ENCODE measurements around the gene TUSC2.

DNA sequence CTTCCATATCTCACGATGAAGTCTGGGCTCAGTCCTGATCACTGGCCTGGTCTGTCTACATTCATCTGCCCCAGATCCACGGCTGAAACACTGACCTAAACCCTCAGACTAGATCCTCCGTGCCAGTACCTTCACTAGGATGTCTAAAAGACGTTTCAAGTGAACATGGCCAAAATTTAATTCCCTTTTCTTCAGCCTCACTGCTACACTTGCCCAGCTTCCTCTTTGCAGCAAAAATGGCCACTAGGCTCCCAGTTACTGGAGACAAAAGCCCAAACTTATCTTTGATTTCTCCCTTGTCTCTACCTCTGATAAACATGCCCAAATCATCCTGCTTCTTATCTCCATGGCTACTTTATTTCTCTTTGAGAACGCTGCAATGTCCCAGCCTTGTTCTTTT is 10.9 kb upstream of the TUSC2 start:
- TF ChIP-seq, protein P1, sequence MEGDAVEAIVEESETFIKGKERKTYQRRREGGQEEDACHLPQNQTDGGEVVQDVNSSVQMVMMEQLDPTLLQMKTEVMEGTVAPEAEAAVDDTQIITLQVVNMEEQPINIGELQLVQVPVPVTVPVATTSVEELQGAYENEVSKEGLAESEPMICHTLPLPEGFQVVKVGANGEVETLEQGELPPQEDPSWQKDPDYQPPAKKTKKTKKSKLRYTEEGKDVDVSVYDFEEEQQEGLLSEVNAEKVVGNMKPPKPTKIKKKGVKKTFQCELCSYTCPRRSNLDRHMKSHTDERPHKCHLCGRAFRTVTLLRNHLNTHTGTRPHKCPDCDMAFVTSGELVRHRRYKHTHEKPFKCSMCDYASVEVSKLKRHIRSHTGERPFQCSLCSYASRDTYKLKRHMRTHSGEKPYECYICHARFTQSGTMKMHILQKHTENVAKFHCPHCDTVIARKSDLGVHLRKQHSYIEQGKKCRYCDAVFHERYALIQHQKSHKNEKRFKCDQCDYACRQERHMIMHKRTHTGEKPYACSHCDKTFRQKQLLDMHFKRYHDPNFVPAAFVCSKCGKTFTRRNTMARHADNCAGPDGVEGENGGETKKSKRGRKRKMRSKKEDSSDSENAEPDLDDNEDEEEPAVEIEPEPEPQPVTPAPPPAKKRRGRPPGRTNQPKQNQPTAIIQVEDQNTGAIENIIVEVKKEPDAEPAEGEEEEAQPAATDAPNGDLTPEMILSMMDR (IDR thresholded peaks at IDR 0.05), result no peak
- no peak for TF ChIP-seq POLR2A (IDR thresholded peaks at IDR 0.05)
- TF ChIP-seq POLR2AphosphoS5 (IDR thresholded peaks at IDR 0.05), result no peak
- no peak for TF ChIP-seq EP300 (IDR thresholded peaks at IDR 0.05)
